Thyroid gland (tissue), 4 donors: ENCODE measurements around the gene PRRT1B.

Experiments
- CTCF ChIP-seq, 6 experiments: fragments of 200-600 bp in 3 of 6; fragments of 450-650 bp in 3 of 6; sonication (generic) in 3 of 6; IDR thresholded peaks; one replicate each; pipeline ENCODE4 v1.5.1; 2016 to 2019; ENCODE audit warnings: antibody characterized with exemption in 6 of 6, mild to moderate bottlenecking in 2 of 6, inconsistent platforms in 1 of 6, moderate library complexity in 1 of 6
- POLR2A ChIP-seq, 2 donors: fragments of 450-650 bp; IDR thresholded peaks; one replicate each; pipeline ENCODE4 v1.6.1; 2017; ENCODE audit warnings: antibody characterized with exemption in 2 of 2, mild to moderate bottlenecking in 2 of 2, moderate library complexity in 1 of 2

GRCh38 chr9:131516930-131517329, 28.4 kb upstream of the PRRT1B start:
- TF ChIP-seq CTCF (IDR thresholded peaks at IDR 0.05) (no peak), POLR2A (IDR thresholded peaks at IDR 0.05) (no peak)
